ENCODE measurements around the gene PNLIPRP2.

PNLIPRP2 gene

DNA sequence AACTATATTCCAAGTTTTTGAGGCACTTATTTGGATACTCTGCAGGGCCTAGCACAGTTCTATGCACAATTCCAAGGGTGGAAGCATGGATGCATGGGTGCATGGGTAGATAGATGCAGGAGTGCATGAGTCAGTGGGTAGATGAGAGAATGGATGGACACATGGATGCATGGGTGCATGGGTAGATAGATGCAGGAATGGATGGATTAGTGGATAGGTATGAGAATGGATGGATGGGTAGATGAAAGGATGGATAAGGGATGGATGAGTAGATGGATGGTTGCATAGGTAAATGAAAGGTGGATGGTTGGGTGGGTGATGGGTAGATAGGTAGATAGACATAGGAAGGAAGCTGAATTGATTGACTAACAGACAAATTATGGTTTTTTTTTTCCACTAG, 15.6 kb downstream of the PNLIPRP2 start:
- Histone ChIP-seq H3K27me3 (ENCODE audit: control insufficient read depth, insufficient read depth, low read length) (no peaks in the 10 kb centered on the region), H3K9me3 (ENCODE audit: control insufficient read depth, insufficient read depth, low read length) (no peaks in the 10 kb centered on the region), H3K9ac (ENCODE audit: low read depth, low read length) (no peak overlapping the region), H3K36me3 (ENCODE audit: control insufficient read depth, insufficient read depth, low read length) (no peaks in the 10 kb centered on the region), H3K4me1 (ENCODE audit: control insufficient read depth, insufficient read depth, low read length) (no peaks in the 10 kb centered on the region), H3K4me3 (ENCODE audit: low read depth, low read length) (no peak overlapping the region)

DNA sequence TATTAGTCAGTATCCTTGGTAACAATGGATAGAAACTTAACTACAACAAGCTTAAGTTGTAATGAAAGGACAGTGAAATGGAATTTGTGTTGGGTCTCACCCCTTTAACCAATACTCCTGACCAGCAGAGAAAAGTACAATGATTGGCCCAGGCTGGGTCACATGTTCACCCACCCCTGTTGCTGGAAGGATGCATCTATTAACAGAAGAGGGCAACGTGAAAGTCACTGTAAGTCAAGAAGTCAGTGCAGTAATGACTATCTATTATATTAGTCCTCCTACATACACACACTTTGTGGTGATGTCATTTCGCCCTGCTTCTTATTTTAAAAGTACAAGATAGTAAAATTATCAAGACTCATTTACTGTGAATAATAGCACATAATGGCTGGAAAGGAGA, 16.2 kb downstream of the PNLIPRP2 start:
- H3K4me1 ChIP-seq (ENCODE audit: control insufficient read depth, insufficient read depth, low read length), result no peaks in the 10 kb centered on the region
- no peak overlapping the region for H3K4me3 ChIP-seq (ENCODE audit: low read depth, low read length)
- no peaks in the 10 kb centered on the region for H3K36me3 ChIP-seq (ENCODE audit: control insufficient read depth, insufficient read depth, low read length)
- H3K9ac ChIP-seq (ENCODE audit: low read depth, low read length), result no peak overlapping the region
- no peaks in the 10 kb centered on the region for H3K9me3 ChIP-seq (ENCODE audit: control insufficient read depth, insufficient read depth, low read length)
- no peaks in the 10 kb centered on the region for H3K27me3 ChIP-seq (ENCODE audit: control insufficient read depth, insufficient read depth, low read length)

DNA sequence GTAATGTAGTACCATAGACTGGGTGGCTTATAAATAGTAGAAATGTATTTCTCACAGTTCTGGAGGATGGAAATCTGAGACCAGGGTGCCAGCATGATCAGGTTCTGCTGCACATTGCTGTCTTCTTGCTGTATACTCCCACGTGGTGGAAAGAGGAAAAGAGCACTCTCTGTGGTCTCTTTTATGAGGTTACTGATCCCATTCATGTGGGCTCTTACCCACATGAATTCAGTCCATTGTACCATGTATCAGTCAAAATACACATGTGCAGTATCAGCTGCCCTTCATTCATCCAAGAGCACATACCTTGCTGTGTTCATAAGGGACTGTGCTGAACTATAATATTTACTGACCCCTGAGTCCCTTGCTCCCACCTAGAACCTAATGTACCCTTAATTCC, 17.1 kb downstream of the PNLIPRP2 start:
- H3K27me3 ChIP-seq (ENCODE audit: control insufficient read depth, insufficient read depth, low read length), result no peaks in the 10 kb centered on the region
- no peak overlapping the region for H3K9ac ChIP-seq (ENCODE audit: low read depth, low read length)
- no peak overlapping the region for H3K4me3 ChIP-seq (ENCODE audit: low read depth, low read length)
- no peaks in the 10 kb centered on the region for H3K36me3 ChIP-seq (ENCODE audit: control insufficient read depth, insufficient read depth, low read length)
- H3K9me3 ChIP-seq (ENCODE audit: control insufficient read depth, insufficient read depth, low read length), result no peaks in the 10 kb centered on the region
- H3K4me1 ChIP-seq (ENCODE audit: control insufficient read depth, insufficient read depth, low read length), result no peaks in the 10 kb centered on the region

DNA sequence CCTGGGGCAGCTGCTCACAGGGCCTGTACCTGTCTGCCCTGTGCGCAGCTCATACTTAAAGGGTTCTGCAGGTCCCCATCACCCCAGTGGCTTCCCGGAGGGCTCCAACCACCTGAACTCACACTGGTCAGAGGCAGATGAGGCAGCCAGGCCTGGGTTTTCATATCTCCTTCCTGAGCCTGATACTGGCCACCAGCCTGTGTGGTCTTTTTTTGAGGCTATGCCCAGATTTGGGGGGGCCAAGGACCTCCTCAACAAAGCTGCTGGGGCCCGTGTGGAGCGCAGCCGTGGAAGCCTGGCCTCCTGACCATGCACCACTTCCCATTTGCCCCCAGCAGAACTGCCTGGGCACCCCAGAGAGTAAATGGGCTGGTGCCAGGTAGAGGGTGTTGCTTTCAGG, 25.7 kb downstream of the PNLIPRP2 start:
- no peak overlapping the region for H3K9ac ChIP-seq (ENCODE audit: low read depth, low read length)
- no peaks in the 10 kb centered on the region for H3K27me3 ChIP-seq (ENCODE audit: control insufficient read depth, insufficient read depth, low read length)
- no peaks in the 10 kb centered on the region for H3K9me3 ChIP-seq (ENCODE audit: control insufficient read depth, insufficient read depth, low read length)
- no peaks in the 10 kb centered on the region for H3K4me1 ChIP-seq (ENCODE audit: control insufficient read depth, insufficient read depth, low read length)
- H3K36me3 ChIP-seq (ENCODE audit: control insufficient read depth, insufficient read depth, low read length), result no peaks in the 10 kb centered on the region
- H3K4me3 ChIP-seq (ENCODE audit: low read depth, low read length), result no peak overlapping the region

DNA sequence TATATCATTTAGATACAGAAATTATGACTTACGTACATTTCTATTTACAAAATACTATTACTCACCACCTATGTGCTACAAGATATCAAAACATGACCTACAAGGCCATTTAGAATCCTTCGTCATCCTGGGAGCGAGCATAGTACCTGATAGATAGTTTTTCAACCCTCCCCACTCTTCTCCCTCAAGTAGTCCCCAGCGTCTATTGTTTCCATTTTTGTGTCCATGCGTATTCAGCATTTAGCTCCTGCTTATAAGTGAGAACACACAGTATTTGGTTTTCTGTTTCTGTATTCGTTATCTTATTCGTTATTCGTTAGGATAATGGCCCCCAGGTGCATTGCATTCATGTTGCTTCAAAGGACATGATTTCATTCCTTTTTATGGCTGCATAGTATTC, 28.1 kb downstream of the PNLIPRP2 start:
- Histone ChIP-seq H3K27me3 (ENCODE audit: control insufficient read depth, insufficient read depth, low read length) (no peaks in the 10 kb centered on the region), H3K9me3 (ENCODE audit: control insufficient read depth, insufficient read depth, low read length) (no peaks in the 10 kb centered on the region), H3K4me3 (ENCODE audit: low read depth, low read length) (no peak overlapping the region), H3K9ac (ENCODE audit: low read depth, low read length) (no peak overlapping the region), H3K36me3 (ENCODE audit: control insufficient read depth, insufficient read depth, low read length) (no peaks in the 10 kb centered on the region), H3K4me1 (ENCODE audit: control insufficient read depth, insufficient read depth, low read length) (no peaks in the 10 kb centered on the region)

DNA sequence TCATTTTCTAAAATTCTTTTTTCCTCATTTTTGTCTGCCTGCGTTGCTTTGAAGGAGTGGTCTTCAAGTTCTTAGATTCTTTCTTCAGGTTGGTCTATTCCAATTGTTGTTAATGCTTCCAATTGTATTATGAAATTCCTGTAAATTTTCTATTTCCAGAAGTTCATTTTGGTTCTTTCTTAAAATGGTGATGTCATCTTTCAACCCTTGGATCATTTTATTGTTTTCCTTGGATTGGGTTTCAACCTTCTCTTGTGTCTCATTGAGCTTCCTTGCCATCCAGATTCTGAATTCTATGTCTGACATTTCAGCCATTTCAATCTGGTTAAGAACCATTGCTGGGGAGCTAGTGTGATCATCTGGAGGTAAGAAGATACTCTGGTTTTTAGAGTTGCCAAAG, 33.1 kb downstream of the PNLIPRP2 start:
- Histone ChIP-seq H3K4me1 (ENCODE audit: control insufficient read depth, insufficient read depth, low read length) (no peaks in the 10 kb centered on the region), H3K9ac (ENCODE audit: low read depth, low read length) (no peak overlapping the region), H3K36me3 (ENCODE audit: control insufficient read depth, insufficient read depth, low read length) (no peaks in the 10 kb centered on the region), H3K4me3 (ENCODE audit: low read depth, low read length) (no peak overlapping the region), H3K9me3 (ENCODE audit: control insufficient read depth, insufficient read depth, low read length) (no peaks in the 10 kb centered on the region), H3K27me3 (ENCODE audit: control insufficient read depth, insufficient read depth, low read length) (no peaks in the 10 kb centered on the region)

DNA sequence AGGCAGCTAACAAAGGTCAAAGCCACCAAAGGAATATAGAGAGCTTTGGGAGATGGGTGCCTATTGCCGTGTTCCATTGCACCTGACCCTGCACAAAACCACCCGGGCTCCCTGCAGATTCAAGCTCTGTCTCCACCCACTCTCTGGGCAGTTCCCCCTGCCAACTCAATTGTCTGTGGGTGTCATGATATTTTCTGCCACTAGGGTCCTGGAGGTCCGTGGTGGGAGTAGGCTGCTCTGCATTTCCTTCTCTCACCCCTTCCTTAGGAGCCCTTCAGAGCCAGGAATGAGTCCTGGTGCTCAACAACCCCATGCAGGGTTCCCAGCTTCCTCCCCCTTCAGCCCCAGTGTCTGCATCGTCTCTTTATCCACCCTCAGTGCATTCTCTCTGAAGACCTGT, 34.1 kb downstream of the PNLIPRP2 start:
- no peaks in the 10 kb centered on the region for H3K36me3 ChIP-seq (ENCODE audit: control insufficient read depth, insufficient read depth, low read length)
- no peak overlapping the region for H3K4me3 ChIP-seq (ENCODE audit: low read depth, low read length)
- H3K9me3 ChIP-seq (ENCODE audit: control insufficient read depth, insufficient read depth, low read length), result no peaks in the 10 kb centered on the region
- no peaks in the 10 kb centered on the region for H3K27me3 ChIP-seq (ENCODE audit: control insufficient read depth, insufficient read depth, low read length)
- no peaks in the 10 kb centered on the region for H3K4me1 ChIP-seq (ENCODE audit: control insufficient read depth, insufficient read depth, low read length)
- H3K9ac ChIP-seq (ENCODE audit: low read depth, low read length), result no peak overlapping the region

DNA sequence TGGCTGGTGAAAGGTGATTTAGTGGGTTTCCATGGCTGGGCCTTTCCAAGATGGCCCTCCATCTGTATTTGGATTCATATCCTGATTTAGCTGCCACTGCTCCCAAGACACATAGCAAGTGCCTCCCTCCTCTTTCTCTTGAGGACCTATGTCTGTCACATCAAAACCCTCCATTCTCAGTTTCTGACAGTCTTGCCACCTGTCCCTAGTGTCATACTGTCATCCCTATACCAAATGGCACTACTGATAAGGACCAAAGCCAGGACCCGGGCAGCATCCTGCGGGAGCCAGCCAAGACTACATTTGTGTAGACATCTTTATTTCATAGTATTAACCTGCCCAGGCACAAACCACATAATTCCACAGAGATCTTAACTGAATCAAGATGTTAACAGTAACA, 34.8 kb downstream of the PNLIPRP2 start:
- no peak overlapping the region for H3K4me3 ChIP-seq (ENCODE audit: low read depth, low read length)
- no peaks in the 10 kb centered on the region for H3K36me3 ChIP-seq (ENCODE audit: control insufficient read depth, insufficient read depth, low read length)
- H3K4me1 ChIP-seq (ENCODE audit: control insufficient read depth, insufficient read depth, low read length), result no peaks in the 10 kb centered on the region
- H3K27me3 ChIP-seq (ENCODE audit: control insufficient read depth, insufficient read depth, low read length), result no peaks in the 10 kb centered on the region
- no peak overlapping the region for H3K9ac ChIP-seq (ENCODE audit: low read depth, low read length)
- no peaks in the 10 kb centered on the region for H3K9me3 ChIP-seq (ENCODE audit: control insufficient read depth, insufficient read depth, low read length)

DNA sequence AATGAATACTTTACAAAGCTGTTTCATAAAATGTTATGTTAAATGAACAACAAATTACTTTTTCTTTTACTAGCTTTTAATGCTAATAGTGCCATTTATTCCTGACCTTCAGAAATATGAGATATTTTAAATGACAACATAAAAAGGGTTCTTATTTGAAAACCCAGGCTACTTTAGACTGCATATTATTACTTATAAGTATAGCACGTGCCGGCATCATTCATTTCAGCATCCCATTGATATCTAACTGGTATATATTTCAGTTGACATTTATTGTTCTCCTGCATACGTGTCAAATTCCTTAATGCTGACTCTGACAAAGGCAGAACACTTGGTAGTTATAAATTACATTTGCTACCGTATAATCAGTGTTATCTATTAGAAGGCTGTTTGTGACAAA, 35.3 kb downstream of the PNLIPRP2 start:
- Histone ChIP-seq H3K4me3 (ENCODE audit: low read depth, low read length) (no peak overlapping the region), H3K9me3 (ENCODE audit: control insufficient read depth, insufficient read depth, low read length) (no peaks in the 10 kb centered on the region), H3K9ac (ENCODE audit: low read depth, low read length) (no peak overlapping the region), H3K36me3 (ENCODE audit: control insufficient read depth, insufficient read depth, low read length) (no peaks in the 10 kb centered on the region), H3K4me1 (ENCODE audit: control insufficient read depth, insufficient read depth, low read length) (no peaks in the 10 kb centered on the region), H3K27me3 (ENCODE audit: control insufficient read depth, insufficient read depth, low read length) (no peaks in the 10 kb centered on the region)

DNA sequence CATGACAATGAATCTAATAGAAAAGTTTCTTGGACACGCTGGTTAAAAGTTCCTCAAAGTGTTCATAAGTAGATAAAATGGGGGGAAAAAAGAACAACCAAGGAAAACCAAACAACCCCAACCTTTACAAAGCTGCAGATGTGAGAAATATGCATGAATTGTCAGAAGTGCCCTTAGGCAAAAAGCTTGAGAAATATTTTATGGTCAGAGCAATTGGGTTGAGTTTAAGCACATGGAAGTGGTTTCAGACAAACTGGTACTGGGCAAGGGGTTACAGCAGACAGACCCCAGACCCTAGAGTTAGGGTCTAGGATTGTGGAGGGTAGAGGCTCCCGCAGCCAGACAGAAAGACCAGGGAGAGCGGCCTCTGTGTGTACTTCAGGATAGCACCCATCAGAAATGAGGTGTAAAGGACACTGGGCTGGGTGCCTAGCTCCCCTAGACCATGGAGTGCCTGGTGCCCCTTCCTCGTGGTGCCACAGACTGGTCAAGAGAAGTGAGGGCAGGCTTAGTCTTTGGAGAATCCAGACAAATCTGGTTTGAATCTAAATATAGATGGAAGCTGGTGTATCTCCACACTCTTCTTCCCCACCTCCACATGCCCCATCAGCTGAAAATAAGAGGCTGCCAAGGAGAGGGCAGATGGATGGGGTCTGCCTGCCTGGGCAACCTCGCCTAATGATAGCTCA, 37.3 kb downstream of the PNLIPRP2 start:
- no peaks in the 10 kb centered on the region for H3K9me3 ChIP-seq (ENCODE audit: control insufficient read depth, insufficient read depth, low read length)
- H3K36me3 ChIP-seq (ENCODE audit: control insufficient read depth, insufficient read depth, low read length), result no peaks in the 10 kb centered on the region
- no peaks in the 10 kb centered on the region for H3K27me3 ChIP-seq (ENCODE audit: control insufficient read depth, insufficient read depth, low read length)
- H3K4me3 ChIP-seq (ENCODE audit: low read depth, low read length), result no peak overlapping the region
- H3K9ac ChIP-seq (ENCODE audit: low read depth, low read length), result no peak overlapping the region
- no peaks in the 10 kb centered on the region for H3K4me1 ChIP-seq (ENCODE audit: control insufficient read depth, insufficient read depth, low read length)

DNA sequence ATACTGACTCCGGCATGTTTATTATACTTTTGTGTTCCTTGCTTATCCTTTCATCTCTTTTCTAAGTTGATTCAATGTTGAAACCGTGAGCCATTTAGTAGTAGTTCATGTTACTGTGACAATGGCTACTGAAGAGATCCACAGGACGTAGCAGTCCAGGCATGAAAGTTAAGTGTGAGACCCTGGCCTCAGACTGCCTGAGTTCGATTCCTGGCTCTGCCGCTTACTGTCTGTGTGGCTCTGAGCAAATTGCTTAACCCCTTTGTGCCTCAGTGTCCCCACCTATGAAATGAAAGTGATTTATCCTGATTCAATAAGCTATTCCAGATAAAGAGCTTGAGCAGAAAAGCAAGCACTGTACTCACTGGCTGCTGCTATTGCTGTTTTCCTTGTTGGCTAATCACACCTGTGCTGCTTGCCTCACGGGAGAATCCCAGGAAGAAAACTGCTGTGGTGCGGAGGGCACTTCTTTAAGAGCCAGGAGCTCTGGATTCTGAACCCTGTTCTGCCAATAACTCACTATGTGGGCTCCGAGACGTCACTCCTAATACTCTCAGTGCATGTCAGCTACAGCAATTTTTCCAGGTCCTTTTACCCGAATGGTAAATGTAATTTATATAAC, 38.4 kb downstream of the PNLIPRP2 start:
- H3K9me3 ChIP-seq (ENCODE audit: control insufficient read depth, insufficient read depth, low read length), result no peaks in the 10 kb centered on the region
- no peak overlapping the region for H3K9ac ChIP-seq (ENCODE audit: low read depth, low read length)
- no peaks in the 10 kb centered on the region for H3K27me3 ChIP-seq (ENCODE audit: control insufficient read depth, insufficient read depth, low read length)
- no peak overlapping the region for H3K4me3 ChIP-seq (ENCODE audit: low read depth, low read length)
- H3K36me3 ChIP-seq (ENCODE audit: control insufficient read depth, insufficient read depth, low read length), result no peaks in the 10 kb centered on the region
- no peaks in the 10 kb centered on the region for H3K4me1 ChIP-seq (ENCODE audit: control insufficient read depth, insufficient read depth, low read length)

DNA sequence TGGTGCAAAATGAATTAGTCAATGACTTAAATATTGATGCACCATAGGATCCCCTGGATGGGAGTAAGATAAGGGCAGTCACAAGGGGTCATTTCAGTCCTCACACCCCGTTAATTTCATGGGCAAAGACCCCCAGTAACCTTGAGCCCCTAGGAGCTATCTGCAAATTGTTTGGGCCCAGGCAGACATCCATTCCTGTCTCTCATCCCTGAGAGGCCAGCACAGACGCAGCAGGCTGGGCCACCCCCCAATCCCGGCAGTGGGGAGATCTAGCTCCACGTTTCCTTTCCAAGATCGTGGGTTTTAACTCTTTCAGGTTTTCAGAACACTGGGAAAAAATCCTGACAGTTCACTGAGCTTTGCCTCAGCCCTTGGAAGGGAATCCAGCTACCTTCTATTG, 40.1 kb downstream of the PNLIPRP2 start:
- Histone ChIP-seq H3K36me3 (ENCODE audit: control insufficient read depth, insufficient read depth, low read length) (no peaks in the 10 kb centered on the region), H3K9me3 (ENCODE audit: control insufficient read depth, insufficient read depth, low read length) (no peaks in the 10 kb centered on the region), H3K9ac (ENCODE audit: low read depth, low read length) (no peak overlapping the region), H3K4me1 (ENCODE audit: control insufficient read depth, insufficient read depth, low read length) (no peaks in the 10 kb centered on the region), H3K27me3 (ENCODE audit: control insufficient read depth, insufficient read depth, low read length) (no peaks in the 10 kb centered on the region), H3K4me3 (ENCODE audit: low read depth, low read length) (no peak overlapping the region)
